Stomach (tissue), 9 donors: ENCODE data around the gene KRTAP10-9. TPM values are rescaled to one million over a fixed set of nuclear protein-coding genes. Genes with fewer than 3 reads are reported as not detected.
"Not testable (repeated sequence)": the region's sequence is repeated elsewhere in the genome, so short reads cannot be mapped to it uniquely, and the experiment has no call there.

Source experiments
- DNase-seq, 2 donors: peaks; one replicate each; pipeline versions ENCODE4 v3.0.0 to v3.0.0-alpha.2; 2013 to 2019
- H3K27ac ChIP-seq, 5 donors: fragments of 200-600 bp in 4 of 5; sonication (generic) in 4 of 5; one replicate each; pipeline ENCODE4 v1.5.1; 2013 to 2019; ENCODE audit warnings: mild to moderate bottlenecking in 1 of 5, moderate library complexity in 1 of 5
- H3K27me3 ChIP-seq, 3 donors: fragments of 200-600 bp; sonication (generic); one replicate each; pipeline ENCODE4 v1.5.1; 2017 to 2019; ENCODE audit warnings: mixed run types in 1 of 3
- H3K36me3 ChIP-seq, 4 donors: fragments of 200-600 bp; sonication (generic); 1 replicate in 3 of 4; 2 replicates in 1 of 4; pipeline ENCODE4 v1.5.1; 2016 to 2019
- H3K4me1 ChIP-seq, 4 donors: fragments of 200-600 bp; sonication (generic); one replicate each; pipeline ENCODE4 v1.5.1; 2016 to 2019
- H3K4me3 ChIP-seq, 4 donors: fragments of 200-600 bp; sonication (generic) in 3 of 4; one replicate each; pipeline ENCODE4 v1.5.1; 2016 to 2019; ENCODE audit warnings: mild to moderate bottlenecking in 1 of 4
- H3K9me3 ChIP-seq, 4 donors: fragments of 200-600 bp; sonication (generic); one replicate each; pipeline ENCODE4 v1.5.1; 2016 to 2019
- EP300 ChIP-seq: sonication (generic); formaldehyde crosslinking; IDR thresholded peaks from one replicate; pipeline ENCODE4 v1.6.1; 2017; ENCODE audit warnings: antibody characterized with exemption
- POLR2A ChIP-seq, 4 donors: fragments of 450-650 bp; IDR thresholded peaks; one replicate each; pipeline ENCODE4 v1.6.1; 2016; ENCODE audit warnings: antibody characterized with exemption in 4 of 4, control low read depth in 2 of 4, mild to moderate bottlenecking in 1 of 4, moderate library complexity in 1 of 4
- POLR2AphosphoS5 ChIP-seq, 3 donors: sonication (generic); formaldehyde crosslinking; IDR thresholded peaks; one replicate each; pipeline ENCODE4 v1.6.1; 2016; ENCODE audit warnings: antibody characterized with exemption in 3 of 3
- WGBS, 5 donors: extraction: QIAGEN DNeasy Blood & Tissue Kit in 3 of 5; methylation state at CpG; one replicate each; pipeline versions ENCODE4 v1.1.5 to v1.1.7; 2013 to 2018; 5-methylcytosine and 5-hydroxymethylcytosine counted together
- intact Hi-C: fragments of 100-400 bp; cut with DNase I; formaldehyde crosslinking; loops from one replicate; pipeline ENCODE4 v1.15.1; 2023; ENCODE audit warnings: low total_unique reads
- polyA plus RNA-seq, 3 donors: library from polyadenylated mRNA; stranded (reverse); fragments of 200-250 nt; gene quantifications; one replicate each; pipeline ENCODE4 v1.2.3, GENCODE V29; 2013
- total RNA-seq, 5 donors: library from RNA; depleted of rRNA; stranded (reverse); fragments of >200 nt; gene quantifications; one replicate each; pipeline versions ENCODE4 v1.1.0 to v1.2.3, GENCODE V29; 2014 to 2016
- TF ChIP-seq, protein P1 (sequence below), 7 experiments: fragments of 450-650 bp in 4 of 7; fragments of 200-600 bp in 3 of 7; sonication (generic) in 3 of 7; IDR thresholded peaks; one replicate each; pipeline ENCODE4 v1.5.1; 2016 to 2019; ENCODE audit warnings: antibody characterized with exemption in 7 of 7, control low read depth in 2 of 7, mild to moderate bottlenecking in 1 of 7
- donor health status: healthy with polysubstance abuse.
- donor health status: Bipolar disorder and iron deficiency.
- donor health status: healthy.

Gene KRTAP10-9
- total and polyA plus RNA-seq, 8 donors, result not detected

DNA sequence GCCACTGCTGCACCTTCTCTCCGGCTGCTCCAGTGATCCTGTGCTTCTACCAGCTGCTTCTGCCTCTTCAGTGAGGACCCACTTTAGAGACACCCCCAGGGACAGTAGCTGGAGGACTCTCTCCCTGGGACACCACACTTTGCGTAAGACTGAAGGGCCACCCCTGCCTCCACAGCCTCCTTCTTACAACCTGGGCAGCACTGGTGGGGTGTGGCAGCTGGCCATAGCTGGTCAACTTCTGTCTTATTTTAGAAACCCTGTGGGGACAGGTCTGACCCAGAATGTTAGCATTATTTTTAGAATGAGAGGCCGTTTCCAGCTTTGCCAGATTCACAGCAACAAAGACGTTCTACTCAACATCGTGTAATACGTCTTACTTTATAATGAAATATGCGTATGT, 1.1 kb upstream of the KRTAP10-9 start:
- intact Hi-C loops, result no loop called here
- Histone ChIP-seq H3K4me3 (no peak overlapping the region), H3K27me3 (peaks cover 0 to 34% (median 19%) of the 10 kb centered on the region in 3 donors), H3K36me3 (no peaks in the 10 kb centered on the region), H3K9me3 (peaks cover 0 to 41% (median 32%) of the 10 kb centered on the region in 4 donors), H3K4me1 (no peaks in the 10 kb centered on the region), H3K27ac (no peak overlapping the region)
- no peak for DNase-seq
- TF ChIP-seq POLR2AphosphoS5 (IDR thresholded peaks at IDR 0.05) (no peak), EP300 (no peak), POLR2A (IDR thresholded peaks at IDR 0.05) (no peak)
- TF ChIP-seq, protein P1, sequence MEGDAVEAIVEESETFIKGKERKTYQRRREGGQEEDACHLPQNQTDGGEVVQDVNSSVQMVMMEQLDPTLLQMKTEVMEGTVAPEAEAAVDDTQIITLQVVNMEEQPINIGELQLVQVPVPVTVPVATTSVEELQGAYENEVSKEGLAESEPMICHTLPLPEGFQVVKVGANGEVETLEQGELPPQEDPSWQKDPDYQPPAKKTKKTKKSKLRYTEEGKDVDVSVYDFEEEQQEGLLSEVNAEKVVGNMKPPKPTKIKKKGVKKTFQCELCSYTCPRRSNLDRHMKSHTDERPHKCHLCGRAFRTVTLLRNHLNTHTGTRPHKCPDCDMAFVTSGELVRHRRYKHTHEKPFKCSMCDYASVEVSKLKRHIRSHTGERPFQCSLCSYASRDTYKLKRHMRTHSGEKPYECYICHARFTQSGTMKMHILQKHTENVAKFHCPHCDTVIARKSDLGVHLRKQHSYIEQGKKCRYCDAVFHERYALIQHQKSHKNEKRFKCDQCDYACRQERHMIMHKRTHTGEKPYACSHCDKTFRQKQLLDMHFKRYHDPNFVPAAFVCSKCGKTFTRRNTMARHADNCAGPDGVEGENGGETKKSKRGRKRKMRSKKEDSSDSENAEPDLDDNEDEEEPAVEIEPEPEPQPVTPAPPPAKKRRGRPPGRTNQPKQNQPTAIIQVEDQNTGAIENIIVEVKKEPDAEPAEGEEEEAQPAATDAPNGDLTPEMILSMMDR (IDR thresholded peaks at IDR 0.05), result no peak
- 83 to 93% (median 88%) methylated on average over 7 of the region's 7 CpGs for WGBS, 5 donors

DNA sequence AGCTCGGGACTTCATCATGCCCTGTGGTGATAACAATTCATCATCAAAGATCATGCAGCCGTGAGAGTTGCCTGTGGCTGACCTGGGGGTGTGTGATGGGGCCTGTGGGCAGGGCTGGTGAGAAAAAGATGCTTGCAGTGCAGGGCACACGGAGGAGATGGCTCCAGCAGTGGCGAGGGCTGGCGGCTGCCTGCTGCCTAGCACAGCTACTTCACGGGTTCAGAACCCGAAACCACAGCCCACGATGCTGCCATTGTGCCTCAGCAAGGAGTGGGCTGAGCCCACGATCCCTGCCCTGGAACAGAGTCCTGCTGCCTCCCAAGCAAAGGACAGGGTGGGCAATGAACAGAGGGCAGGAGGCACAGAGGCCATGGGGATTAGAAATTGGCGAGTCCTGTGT, 631 bp upstream of the KRTAP10-9 start:
- TF ChIP-seq EP300 (no peak), POLR2AphosphoS5 (IDR thresholded peaks at IDR 0.05) (no peak), POLR2A (IDR thresholded peaks at IDR 0.05) (no peak)
- TF ChIP-seq, protein P1 (IDR thresholded peaks at IDR 0.05), result no peak
- no peak for DNase-seq
- no peaks in the 10 kb centered on the region for H3K4me1 ChIP-seq
- 56 to 77% (median 69%) methylated on average over 5 to 10 of the region's 10 CpGs for WGBS, 5 donors
- peaks cover 0 to 46% (median 36%) of the 10 kb centered on the region in 4 donors for H3K9me3 ChIP-seq
- H3K27me3 ChIP-seq, result peaks cover 0 to 34% (median 19%) of the 10 kb centered on the region in 3 donors
- H3K4me3 ChIP-seq, result no peak overlapping the region
- no peak overlapping the region for H3K27ac ChIP-seq
- H3K36me3 ChIP-seq, result no peaks in the 10 kb centered on the region
- intact Hi-C loops, result no loop called here

DNA sequence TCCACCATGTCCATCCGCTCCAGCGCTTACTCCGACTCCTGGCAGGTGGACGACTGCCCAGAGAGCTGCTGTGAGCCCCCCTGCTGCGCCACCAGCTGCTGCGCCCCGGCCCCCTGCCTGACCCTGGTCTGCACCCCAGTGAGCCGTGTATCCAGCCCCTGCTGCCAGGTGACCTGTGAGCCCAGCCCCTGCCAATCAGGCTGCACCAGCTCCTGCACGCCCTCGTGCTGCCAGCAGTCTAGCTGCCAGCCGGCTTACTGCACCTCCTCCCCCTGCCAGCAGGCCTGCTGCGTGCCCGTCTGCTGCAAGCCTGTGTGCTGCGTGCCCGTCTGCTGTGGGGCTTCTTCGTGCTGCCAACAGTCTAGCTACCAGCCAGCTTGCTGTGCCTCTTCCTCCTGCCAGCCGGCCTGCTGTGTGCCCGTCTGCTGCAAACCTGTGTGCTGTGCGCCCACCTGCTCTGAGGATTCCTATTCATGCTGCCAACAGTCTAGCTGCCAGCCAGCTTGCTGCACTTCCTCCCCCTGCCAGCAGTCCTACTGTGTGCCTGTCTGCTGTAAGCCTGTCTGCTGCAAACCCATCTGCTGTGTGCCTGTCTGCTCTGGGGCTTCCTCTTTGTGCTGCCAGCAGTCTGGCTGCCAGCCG, 409 bp downstream of the KRTAP10-9 start:
- intact Hi-C loops, H3K4me1 ChIP-seq, H3K27ac ChIP-seq, H3K4me3 ChIP-seq, H3K36me3 ChIP-seq, DNase-seq: not testable (repeated sequence)
- peaks cover 0 to 34% (median 19%) of the 10 kb centered on the region in 3 donors for H3K27me3 ChIP-seq
- 72 to 90% (median 85%) methylated on average over 8 to 18 of the region's 20 CpGs for WGBS, 5 donors
- H3K9me3 ChIP-seq, result peaks cover 3 to 53% (median 45%) of the 10 kb centered on the region in 4 donors

DNA sequence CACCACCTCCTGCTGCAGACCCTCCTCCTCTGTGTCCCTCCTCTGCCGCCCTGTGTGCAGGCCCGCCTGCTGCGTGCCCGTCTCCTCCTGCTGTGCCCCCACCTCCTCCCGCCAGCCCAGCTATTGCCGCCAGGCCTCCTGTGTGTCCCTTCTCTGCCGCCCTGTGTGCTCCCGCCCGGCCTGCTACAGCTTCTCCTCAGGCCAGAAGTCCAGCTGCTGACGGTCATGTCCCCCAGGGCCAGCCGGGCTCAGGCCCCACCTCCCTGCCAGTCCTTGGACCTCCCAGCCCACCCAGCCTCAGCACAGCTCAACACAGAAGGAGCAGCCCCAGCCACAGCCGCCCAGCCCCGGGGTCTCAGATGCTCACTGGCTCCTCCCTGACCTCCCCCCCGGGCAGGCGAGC, 939 bp downstream of the KRTAP10-9 start:
- DNase-seq, intact Hi-C loops, H3K4me1 ChIP-seq, H3K36me3 ChIP-seq, H3K27ac ChIP-seq, H3K4me3 ChIP-seq: not testable (repeated sequence)
- Histone ChIP-seq H3K9me3 (peaks cover 3 to 53% (median 46%) of the 10 kb centered on the region in 4 donors), H3K27me3 (peaks cover 0 to 34% (median 19%) of the 10 kb centered on the region in 3 donors)
- 34 to 50% (median 45%) methylated on average over 9 to 15 of the region's 15 CpGs for WGBS, 5 donors

DNA sequence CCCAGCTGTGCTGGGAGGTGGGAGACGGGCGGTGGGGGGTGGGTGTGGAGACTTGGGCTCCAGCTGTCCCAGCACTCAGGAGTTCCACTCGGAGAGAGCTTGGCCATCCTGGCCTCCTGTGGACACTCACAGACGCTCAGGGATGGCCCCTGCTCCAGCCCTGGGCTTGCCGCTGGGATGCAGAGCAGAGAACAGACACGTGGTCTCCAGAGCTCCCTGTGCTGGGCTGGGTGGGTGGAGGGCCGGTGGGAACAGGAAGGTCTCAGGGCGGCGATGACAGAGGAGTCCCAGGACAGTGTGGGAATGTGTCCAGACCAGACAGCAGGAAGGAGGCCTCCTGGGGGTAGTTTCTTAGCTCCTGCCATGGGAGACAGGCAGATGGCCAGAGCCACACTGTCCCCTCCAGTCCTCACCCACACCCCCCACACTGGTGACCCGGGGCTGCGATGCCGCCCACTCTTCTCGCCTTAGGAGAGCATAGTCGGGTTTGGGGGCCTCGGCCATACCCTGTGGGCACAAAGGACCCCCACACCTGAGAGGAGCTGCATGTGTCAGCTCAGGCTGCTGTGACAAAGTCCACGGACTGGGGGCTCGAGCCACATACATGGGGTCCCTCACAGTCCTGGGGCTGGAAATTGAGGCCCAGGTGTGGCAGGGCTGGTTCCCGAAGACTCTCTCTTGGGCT, 2.0 kb downstream of the KRTAP10-9 start:
- intact Hi-C loops, result no loop called here
- DNase-seq, result no peak
- H3K36me3 ChIP-seq, result no peaks in the 10 kb centered on the region
- H3K4me1 ChIP-seq, result no peaks in the 10 kb centered on the region
- no peak overlapping the region for H3K4me3 ChIP-seq
- 53 to 78% (median 71%) methylated on average over 13 to 18 of the region's 18 CpGs for WGBS, 5 donors
- H3K27ac ChIP-seq, result no peak overlapping the region
- H3K27me3 ChIP-seq, result peaks cover 0 to 34% (median 19%) of the 10 kb centered on the region in 3 donors
- TF ChIP-seq, protein P1 (IDR thresholded peaks at IDR 0.05), result no peak
- TF ChIP-seq EP300 (no peak), POLR2A (IDR thresholded peaks at IDR 0.05) (no peak), POLR2AphosphoS5 (IDR thresholded peaks at IDR 0.05) (no peak)
- peaks cover 3 to 46% (median 37%) of the 10 kb centered on the region in 4 donors for H3K9me3 ChIP-seq
